ENCODE data around the gene GATA3. TPM values are rescaled to one million over a fixed set of nuclear protein-coding genes. Genes with fewer than 3 reads are reported as not detected.
A peak's percentile ranks its signal among the peaks of the same experiment; 100 is the strongest.
"Not testable (repeated sequence)": the region's sequence is repeated elsewhere in the genome, so short reads cannot be mapped to it uniquely, and the experiment has no call there.

GATA3 gene
- total RNA-seq = under 1 TPM; 0.27 to 0.78 TPM
- long read RNA-seq, partial matches to known transcripts = 1 of 1 reads
- long read RNA-seq, other reads (novel, unspliced or antisense) = 0 of 1 reads

DNA sequence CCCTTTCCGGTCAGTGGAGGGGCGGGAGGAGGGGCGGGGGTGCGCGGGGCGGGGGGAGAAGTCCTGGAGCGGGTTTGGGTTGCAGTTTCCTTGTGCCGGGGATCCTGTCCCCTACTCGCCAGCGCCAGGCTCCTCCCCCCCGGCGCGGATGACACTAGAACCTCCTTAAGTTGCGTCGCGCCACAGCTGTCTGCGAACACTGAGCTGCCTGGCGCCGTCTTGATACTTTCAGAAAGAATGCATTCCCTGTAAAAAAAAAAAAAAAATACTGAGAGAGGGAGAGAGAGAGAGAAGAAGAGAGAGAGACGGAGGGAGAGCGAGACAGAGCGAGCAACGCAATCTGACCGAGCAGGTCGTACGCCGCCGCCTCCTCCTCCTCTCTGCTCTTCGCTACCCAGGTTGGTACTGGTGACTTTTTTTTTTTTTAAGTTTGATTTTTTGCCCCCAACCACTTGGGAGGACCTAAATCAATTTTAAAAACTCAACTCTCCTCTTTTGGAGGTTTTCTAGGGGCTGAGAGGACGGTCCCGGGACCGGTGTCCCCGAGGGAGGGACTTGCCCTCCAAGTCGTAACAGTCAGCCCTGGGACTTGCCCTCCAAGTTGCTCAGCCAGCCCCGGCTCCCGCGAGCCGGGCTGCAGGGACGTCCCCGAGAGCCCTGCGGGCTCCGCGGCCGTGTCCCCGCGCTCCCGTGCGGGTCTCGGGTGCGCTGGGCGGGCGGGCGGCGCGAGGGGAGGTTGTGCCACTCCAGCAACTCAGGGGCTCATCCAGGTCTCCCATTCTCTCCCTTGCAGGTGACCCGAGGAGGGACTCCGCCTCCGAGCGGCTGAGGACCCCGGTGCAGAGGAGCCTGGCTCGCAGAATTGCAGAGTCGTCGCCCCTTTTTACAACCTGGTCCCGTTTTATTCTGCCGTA, at the start of gene GATA3:
GATA3 (plus strand) TSS at position 195 of the 914 bp plus-strand sequence. CDS start 968 bp downstream, outside the sequence.
- peak; percentile 40 for ATAC-seq
- intact Hi-C loops (cut with DNase I, micrococcal nuclease) = no loop called here
- DNase-seq = peak; percentile 43 to 70

- intact Hi-C loops (cut with DNase I, micrococcal nuclease) = no loop called here
- ATAC-seq = no peak
- no peak for DNase-seq
These were observed 48.1 kb upstream of the GATA3 start for GRCh38 chr10:8006274-8006999.

DNA sequence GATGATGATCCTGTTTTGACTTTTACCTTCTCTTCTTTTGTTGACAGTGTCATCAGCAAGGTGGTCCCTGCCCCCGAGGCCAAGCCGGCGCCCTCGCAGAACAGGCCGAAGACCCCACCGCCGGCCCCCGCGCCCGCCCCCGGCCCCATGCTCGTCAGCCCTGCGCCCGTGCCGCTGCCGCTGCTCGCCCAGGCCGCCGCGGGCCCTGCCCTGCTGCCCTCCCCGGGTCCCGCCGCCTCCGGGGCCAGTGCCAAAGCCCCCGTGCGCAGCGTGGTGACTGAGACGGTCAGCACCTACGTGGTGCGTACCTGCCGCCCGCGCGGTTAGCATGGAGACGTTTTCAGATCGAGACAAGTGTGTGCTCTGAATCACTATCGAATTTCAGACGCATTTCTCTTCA, 45.5 kb upstream of the GATA3 start:
- intact Hi-C loops (cut with DNase I, micrococcal nuclease) = no loop called here
- no peak for ATAC-seq

GRCh38 chr10:8013006-8013405, 41.5 kb upstream of the GATA3 start:
- ATAC-seq (no peak), DNase-seq (no peak)
- intact Hi-C loops (cut with DNase I, micrococcal nuclease) = no loop called here

More for the DNA sequence above, 45.5 kb upstream of the GATA3 start:
- DNase-seq = no peak

DNA sequence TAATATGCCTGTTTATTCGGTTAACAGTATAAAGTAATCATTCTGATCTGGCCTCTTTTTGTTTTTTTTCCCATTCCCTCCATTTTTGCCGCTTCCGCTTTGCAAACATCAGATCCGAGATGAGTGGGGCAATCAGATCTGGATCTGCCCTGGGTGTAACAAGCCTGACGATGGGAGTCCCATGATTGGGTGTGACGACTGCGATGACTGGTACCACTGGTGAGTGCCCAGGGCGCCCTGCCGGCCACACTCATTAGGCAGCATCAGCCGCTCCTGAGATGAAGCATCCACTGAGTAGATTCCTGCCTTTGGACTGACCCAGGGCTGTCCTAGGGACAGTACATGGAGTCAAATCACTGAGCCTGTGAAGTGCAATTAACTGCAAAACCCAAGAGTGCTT, 40.9 kb upstream of the GATA3 start:
- intact Hi-C loops (cut with DNase I, micrococcal nuclease) = no loop called here
- DNase-seq (no peak), ATAC-seq (no peak)

- ATAC-seq (no peak), DNase-seq (no peak)
- intact Hi-C loops (cut with DNase I, micrococcal nuclease) = no loop called here
These were observed 39.8 kb upstream of the GATA3 start for GRCh38 chr10:8014649-8015048.

- intact Hi-C loops (cut with DNase I, micrococcal nuclease) = no loop called here
- no peak for DNase-seq
- no peak for ATAC-seq
These were observed 37.2 kb upstream of the GATA3 start for GRCh38 chr10:8017277-8017676.

GRCh38 chr10:8023321-8023720, 31.2 kb upstream of the GATA3 start:
- ATAC-seq (no peak), DNase-seq (no peak)
- intact Hi-C loops (cut with DNase I, micrococcal nuclease) = no loop called here

GRCh38 chr10:8023851-8024250, 30.6 kb upstream of the GATA3 start:
- DNase-seq (no peak), ATAC-seq (no peak)
- intact Hi-C loops (cut with DNase I, micrococcal nuclease) = no loop called here

DNA sequence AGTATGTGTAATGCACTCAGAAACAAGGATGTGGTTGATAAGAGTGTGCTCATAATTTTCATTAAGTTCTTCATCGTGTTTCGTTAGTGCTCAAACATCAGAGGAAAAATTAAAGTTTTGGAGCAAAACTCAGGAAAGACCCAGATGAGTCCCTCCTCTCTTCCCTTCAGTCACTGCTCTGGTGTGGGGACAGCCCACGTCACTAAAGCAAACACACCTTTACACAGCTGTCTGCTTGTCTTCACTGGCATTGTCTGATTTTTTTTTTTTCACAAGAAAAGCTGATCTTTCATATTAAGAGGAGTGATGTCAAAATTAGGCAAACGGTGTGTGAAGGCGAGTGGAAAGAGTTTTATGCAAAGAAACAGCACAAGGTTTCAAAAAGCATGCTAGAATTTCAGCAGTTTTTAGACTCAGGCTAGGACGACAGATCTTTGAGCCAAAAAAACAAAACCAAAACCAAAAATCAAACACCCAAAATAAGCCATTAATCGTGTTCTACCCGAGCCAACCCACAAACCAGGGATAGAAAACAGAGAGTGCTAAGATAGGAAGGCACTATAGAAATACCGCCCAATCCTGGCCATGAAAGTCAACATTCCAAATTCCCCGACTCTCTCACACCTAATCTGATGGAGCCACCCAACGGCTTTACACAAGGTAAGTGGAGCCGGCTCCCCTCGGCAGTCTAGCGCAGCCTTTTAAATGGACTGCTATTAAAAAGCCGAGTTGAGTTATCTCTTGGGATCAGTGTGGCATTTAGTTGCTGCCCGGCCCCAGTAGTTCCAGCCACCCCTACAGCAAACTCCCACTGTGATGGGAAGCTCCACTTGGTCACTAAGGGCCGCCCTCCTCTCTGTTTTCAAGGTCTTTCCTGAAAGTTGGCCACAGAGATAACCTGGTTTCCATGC, 27.9 kb upstream of the GATA3 start:
- no peak for ATAC-seq
- intact Hi-C loops (cut with DNase I, micrococcal nuclease) = no loop called here
- DNase-seq = no peak

DNA sequence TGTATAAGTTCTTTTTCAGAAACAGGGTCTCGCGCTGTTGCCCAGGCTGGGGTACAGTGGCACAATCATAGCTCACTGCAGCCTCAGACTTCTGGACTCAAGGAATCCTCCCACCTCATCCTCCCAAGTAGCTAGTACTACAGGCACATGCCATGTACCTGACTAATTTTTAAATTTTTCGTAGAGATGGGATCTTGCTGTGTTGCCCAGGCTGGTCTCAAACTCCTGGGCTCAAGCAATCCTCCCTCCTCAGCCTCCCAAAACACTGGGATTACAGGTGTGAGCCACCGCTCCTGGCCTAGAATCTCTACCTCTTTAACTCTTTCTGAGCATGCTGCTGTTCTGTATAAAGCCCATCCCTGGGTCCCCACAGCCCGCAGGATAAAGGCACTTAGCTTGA, 23.3 kb upstream of the GATA3 start:
- ATAC-seq; intact Hi-C loops (cut with DNase I, micrococcal nuclease); DNase-seq: not testable (repeated sequence)

GRCh38 chr10:8032558-8032957, 21.9 kb upstream of the GATA3 start:
- ATAC-seq (no peak), DNase-seq (no peak)
- intact Hi-C loops (cut with DNase I, micrococcal nuclease) = no loop called here

GRCh38 chr10:8033812-8034465, 20.5 kb upstream of the GATA3 start:
- intact Hi-C loops (cut with DNase I, micrococcal nuclease) = no loop called here
- DNase-seq (no peak), ATAC-seq (no peak)

DNA sequence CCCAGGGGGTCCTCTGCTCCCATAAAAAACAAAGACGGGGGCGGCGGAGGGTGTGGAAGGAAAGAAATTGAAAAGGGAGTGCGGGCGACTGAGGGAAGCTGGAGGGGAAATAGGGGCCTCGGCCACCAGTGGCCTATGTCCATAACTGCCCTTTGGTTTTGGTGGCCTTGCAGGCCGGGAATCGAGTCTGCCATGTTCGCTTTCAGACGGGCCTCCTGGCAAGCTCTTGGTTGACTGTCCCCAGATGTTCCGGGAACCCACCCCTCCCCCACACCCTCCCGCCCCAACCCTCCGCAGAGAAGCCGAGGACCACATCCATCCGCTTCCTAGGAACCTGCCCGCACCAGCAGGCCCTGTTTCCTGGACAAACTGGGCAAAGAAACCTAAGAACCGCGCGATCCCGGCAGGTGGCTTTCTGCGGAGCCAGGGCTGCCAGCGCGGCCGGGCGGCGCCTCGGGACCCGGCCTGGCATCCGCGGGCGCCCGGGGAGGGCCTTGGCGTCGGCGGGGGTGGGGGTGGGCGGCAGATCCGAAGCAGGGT, 20.0 kb upstream of the GATA3 start:
- ATAC-seq = no peak
- intact Hi-C loops (cut with DNase I, micrococcal nuclease) = no loop called here
- DNase-seq = no peak

- DNase-seq (no peak), ATAC-seq (no peak)
- intact Hi-C loops (cut with DNase I, micrococcal nuclease) = no loop called here
These were observed 19.4 kb upstream of the GATA3 start for GRCh38 chr10:8035006-8035640.

GRCh38 chr10:8035641-8036470, 18.6 kb upstream of the GATA3 start:
- intact Hi-C loops (cut with DNase I, micrococcal nuclease) = no loop called here
- DNase-seq = no peak
- ATAC-seq = no peak

All from left colon (tissue), 2 donors.